Right lobe of liver (tissue), 4 donors: Measurements from ENCODE around the gene FAM228B.

Source experiments
- POLR2A ChIP-seq: fragments of 450-650 bp; IDR thresholded peaks from one replicate; pipeline ENCODE4 v1.6.1; 2017; ENCODE audit warnings: antibody characterized with exemption, mild to moderate bottlenecking
- TF ChIP-seq, protein P1 (sequence below), 4 donors: fragments of 200-600 bp in 3 of 4; fragments of 450-650 bp in 1 of 4; IDR thresholded peaks; one replicate each; pipeline versions ENCODE4 v1.5.1 to v1.8.0; 2016 to 2022; ENCODE audit warnings: antibody characterized with exemption in 4 of 4, mild to moderate bottlenecking in 2 of 4
- donor health status: DM: no; HTN: no; CAD: no.
- donor health status: DM: no; HTN: no; CAD: no.
- donor health status: DM: no; HTN: yes; CAD: no.

DNA sequence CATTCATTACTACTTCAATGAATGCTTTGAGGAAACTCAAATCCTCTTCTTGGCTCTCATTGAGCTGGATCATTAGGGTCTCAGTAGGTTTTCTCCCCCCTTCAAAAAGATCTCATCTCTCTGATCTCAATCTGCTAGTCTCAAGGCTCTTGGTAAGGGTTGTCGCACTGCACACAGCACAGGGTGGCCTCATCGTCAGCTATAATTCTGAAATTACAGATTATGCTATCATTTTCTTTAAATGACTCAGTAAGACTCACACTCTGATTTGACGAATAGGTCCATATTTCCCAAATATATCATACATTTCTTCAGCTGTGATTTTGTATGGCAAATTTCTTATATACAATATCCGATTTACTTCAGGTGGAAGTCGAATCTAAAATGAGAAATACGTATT, 49.5 kb upstream of the FAM228B start:
- TF ChIP-seq, protein P1, sequence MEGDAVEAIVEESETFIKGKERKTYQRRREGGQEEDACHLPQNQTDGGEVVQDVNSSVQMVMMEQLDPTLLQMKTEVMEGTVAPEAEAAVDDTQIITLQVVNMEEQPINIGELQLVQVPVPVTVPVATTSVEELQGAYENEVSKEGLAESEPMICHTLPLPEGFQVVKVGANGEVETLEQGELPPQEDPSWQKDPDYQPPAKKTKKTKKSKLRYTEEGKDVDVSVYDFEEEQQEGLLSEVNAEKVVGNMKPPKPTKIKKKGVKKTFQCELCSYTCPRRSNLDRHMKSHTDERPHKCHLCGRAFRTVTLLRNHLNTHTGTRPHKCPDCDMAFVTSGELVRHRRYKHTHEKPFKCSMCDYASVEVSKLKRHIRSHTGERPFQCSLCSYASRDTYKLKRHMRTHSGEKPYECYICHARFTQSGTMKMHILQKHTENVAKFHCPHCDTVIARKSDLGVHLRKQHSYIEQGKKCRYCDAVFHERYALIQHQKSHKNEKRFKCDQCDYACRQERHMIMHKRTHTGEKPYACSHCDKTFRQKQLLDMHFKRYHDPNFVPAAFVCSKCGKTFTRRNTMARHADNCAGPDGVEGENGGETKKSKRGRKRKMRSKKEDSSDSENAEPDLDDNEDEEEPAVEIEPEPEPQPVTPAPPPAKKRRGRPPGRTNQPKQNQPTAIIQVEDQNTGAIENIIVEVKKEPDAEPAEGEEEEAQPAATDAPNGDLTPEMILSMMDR (IDR thresholded peaks at IDR 0.05) = no peak
- TF ChIP-seq POLR2A = no peak
